Limb (tissue), 2 donors: ENCODE measurements around the gene FAM78B.
A peak's percentile ranks its signal among the peaks of the same experiment; 100 is the strongest.

Experiments used
- DNase-seq, 2 donors: peaks; one replicate each; pipeline ENCODE4 v3.0.0-alpha.2; 2016; ENCODE audit errors: extremely low spot score in 2 of 2

Gene FAM78B

DNA sequence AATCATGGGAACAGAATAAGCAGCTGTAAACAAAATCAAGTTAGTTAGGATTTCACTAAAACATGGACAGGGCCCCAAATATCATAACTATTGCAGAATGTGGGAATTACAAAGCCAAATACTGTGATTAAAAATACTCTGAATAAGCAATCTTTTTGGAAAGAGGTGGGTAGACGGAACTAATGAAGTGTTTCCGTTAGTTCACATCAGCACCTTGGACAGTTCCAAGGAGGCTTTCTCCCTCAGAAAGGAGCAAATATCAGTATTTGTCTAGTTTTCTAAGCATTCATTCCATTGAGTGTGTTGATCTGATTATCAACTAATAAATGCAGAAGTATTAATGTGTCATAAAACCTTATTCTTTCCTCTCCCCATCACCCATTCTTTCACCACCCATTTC lies 97.4 kb downstream of the FAM78B start:
- DNase-seq: peak in 1 of 2 donors; percentile 17

DNA sequence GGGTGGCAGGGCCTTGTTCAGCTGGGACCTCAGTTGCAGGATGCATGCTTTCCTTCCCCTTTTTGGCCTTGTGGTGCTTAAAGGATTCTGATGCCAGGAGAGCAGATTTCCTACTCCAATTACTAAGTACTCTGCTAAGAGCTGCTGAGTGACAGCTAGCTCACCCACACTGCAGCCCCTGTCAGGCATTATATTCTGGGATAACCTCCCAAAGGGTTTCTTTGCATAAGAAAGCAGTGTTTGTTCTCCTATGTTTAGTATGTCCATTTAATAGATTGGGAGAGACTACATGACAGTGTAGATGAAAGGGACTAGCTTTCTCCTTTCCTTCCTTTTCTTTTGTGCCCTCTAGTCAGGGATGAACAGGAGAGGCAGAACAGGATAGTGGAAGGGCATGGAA lies 100.7 kb downstream of the FAM78B start:
- no peak for DNase-seq

DNA sequence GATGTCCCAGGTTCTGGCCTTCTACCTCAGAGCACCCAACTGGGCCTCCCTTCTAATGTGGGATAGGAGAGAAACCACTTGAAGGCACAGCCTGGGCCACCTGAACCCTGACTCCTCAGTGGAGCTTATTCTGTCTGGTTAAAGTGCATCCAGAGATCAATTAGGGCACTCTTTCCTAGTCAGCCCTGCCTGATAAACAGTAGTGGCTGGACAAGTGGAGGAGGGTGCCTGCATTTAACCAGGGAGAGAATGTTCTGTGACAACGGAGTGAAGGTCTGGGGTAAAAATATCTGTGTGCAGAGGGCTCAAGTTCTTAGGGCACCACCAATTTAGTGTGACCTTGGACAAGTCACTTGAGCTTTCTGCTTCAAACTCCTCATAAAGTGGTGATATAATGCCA lies 101.8 kb downstream of the FAM78B start:
- DNase-seq: no peak

DNA sequence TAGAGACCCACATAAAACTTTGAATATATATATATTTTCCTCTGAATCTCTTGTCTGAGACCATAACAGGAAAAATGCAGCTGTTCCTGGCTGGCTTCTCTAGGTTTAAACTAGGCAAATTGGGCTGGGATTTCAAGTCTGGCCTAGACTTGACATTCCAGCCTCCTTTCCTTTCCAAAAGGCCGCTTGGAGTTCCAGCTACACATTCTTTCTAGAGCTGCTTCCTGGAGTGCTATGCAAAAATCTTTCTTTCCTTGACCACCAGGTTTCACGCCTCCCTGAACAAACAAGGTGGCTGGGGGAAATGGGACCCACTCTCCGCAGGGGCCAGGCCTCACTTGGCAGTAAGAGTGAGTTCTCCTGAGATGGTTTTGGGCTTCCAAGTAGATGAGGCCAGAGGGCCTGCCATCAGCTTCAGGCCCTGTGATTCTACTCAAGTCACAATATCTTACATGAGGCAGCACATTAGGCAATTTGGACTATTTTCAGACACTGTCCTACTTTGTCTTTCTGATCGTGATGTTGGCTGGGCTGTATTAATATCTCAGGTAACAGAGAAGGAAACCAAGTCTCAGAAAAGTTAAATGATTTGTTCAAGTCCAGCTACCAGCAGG lies 102.4 kb downstream of the FAM78B start:
- DNase-seq: peak in 1 of 2 donors; percentile 62

GRCh38 chr1:166063701-166064100 lies 103.1 kb downstream of the FAM78B start:
- DNase-seq: no peak

DNA sequence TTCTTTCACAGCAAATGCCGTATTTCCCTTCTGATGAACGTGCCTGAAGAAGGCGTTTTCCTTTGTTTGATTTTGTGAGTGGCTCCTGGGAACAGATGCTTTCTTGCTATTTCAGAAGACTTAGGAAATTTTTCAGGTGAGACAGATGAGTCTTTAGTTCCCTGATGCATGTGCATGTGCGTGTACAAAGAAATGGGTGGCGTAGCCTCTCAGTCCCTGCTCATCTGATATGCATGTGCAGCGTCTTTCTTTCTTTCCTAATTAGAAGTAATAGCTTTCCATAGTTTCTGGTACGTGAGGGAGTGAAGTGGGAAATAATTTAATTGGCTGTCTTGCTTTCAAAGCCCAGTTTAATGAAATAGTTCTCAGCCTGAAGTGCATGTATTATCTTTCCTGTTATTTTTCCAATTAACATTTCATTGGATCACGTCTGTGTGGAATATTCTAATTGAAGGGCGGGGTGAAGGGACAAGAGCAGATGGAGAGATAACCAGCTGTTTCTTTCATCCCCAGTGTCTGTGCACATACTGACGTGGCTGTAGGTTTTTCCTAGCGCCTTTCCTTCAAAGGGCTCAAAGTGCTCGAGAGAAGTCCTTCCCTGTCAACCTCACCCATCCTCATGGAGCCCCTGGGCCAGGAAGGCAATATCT lies 104.3 kb downstream of the FAM78B start:
- DNase-seq: no peak

- no peak for DNase-seq
Measured at GRCh38 chr1:166057650-166058049, 109.2 kb downstream of the FAM78B start.

DNA sequence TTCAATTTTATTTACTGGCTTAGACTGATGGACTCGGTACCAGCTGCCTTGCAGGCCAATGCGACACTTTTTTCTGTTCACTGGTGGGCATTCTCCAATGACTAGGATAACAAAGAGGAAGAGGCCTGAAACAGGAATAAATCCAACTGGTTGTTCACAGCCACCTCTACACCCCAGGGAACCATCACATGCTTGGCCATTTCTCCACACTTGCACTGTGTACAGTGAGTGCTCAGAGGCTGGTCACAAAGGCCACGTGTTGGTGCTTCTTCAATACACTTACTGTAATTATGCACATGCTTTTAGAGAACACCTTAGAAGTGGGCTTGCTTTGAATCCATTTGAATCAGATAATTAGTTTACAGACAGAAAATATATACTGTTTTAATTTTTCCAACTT lies 113.4 kb downstream of the FAM78B start:
- DNase-seq: no peak

DNA sequence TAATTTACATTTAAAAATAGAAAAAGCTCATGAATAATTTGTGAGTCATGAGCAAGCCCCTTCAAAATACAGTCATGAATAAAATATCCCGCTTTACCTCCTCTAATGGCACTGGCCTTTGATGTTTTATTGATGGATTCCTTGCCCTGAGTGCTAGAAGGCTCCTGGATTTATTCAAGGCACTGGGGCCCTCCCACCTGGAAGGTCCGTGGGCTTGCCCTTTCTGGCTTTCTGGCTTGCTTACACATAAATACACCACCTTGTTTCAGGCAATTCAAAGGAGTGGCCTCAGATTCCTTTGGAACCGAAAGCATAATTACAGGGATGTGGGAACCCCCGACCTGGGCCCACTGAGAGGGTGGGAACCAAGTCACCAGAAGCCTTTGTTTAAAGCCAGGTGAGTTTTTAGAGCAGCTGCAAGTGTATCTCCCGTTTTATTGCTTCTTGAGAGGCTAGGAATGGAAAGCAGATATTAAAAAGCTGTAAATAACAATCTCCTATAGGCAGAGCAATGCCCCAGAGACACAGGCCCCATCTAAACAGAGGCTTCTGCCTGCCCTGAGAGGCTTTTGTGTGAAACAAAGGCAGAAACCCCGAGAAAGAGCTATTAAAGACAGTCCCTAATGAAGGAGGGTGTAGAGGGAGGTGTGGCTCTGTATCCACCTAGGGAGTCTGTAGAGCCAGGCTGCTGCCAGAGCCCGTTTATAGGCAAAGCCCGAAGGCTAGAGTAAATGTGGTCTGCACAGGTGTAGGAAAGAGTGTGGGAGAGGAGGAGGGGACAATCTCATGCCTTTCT lies 126.4 kb downstream of the FAM78B start:
- no peak for DNase-seq

DNA sequence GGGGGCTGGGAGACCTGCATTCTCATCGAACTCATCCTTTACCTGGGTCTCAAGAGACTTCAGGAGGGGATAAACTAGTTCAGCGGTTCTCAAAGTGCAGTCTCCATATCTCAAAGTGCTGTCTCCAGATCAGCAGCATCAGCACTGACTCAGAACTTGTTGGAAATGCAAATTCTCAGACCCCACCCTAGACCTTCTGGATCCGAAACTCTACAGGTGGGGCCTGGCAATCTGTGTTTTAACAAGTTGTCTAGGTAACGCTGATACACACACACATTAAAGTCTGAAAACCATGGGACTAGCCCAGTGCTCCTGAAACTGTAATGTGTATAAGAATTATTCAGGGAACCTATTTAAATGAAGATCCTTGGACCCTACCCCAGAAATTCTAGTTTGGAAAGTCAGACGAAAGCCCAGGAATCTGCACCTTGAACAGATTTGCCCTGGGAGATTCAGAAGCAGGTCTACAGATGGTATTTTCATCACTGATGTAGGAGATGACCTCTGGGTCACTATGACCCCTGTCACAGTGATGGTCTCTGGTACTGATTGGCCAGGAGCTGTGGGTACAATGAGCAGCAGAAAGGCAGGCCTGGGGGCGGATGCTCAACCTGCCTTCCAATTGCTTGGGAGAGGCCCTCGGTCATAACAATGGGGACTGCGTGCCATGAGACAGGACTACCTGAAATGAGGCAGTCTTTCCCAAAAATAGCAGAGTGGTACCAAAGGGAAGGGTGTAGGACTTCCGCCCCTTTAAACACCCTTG lies 127.2 kb downstream of the FAM78B start:
- no peak for DNase-seq

DNA sequence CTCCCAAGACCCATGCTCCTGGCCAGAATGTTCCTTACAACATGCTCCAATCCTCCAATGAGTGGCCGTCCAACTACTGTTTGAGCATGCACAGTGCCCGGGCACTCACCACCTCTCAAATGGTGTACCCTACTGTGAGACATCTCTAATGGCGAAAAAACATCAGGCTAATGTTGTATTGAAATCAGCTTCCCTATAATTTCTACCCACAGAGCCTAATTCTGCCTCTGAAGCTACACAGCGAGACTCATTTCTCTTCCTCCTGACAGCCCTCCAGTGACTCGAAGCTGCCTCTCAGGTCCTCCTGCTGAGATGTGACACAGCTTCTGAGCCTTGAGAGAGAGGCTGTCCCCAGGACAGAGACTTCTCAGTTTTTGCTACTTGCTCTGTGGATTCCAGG lies 130.7 kb downstream of the FAM78B start:
- DNase-seq: no peak

- DNase-seq: peak; percentile 59 to 68
Measured at GRCh38 chr1:166032572-166033371, 134.0 kb downstream of the FAM78B start.

DNA sequence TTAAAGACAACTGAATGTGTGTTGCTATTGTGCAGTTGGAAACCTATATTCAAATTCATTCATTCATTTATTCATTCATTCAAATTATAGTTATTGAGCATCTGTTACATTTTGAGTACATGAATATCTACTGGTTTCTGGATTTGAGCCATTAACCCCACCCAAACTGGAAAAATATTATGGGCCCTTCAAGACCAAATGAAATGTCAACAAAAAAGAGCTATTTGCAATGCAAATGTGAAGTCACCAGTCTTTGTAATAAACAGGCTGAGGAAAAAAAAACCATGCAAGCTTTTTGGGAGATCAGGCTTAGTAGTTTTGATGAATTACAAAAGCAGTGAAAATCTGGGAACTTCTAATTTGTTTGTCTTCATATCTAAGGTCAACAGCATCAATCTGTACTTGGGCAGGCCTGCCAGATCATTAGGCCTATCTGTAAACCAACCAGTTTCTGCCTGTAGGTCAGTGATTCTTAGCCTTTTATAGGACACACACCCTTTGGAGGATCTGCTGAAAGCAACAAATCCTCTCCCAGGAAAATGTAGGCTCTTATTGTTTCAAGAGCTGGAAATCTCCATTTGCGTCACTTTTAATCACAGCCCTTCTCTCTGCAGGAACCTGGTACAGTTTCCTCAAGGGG lies 134.7 kb downstream of the FAM78B start:
- DNase-seq: no peak

DNA sequence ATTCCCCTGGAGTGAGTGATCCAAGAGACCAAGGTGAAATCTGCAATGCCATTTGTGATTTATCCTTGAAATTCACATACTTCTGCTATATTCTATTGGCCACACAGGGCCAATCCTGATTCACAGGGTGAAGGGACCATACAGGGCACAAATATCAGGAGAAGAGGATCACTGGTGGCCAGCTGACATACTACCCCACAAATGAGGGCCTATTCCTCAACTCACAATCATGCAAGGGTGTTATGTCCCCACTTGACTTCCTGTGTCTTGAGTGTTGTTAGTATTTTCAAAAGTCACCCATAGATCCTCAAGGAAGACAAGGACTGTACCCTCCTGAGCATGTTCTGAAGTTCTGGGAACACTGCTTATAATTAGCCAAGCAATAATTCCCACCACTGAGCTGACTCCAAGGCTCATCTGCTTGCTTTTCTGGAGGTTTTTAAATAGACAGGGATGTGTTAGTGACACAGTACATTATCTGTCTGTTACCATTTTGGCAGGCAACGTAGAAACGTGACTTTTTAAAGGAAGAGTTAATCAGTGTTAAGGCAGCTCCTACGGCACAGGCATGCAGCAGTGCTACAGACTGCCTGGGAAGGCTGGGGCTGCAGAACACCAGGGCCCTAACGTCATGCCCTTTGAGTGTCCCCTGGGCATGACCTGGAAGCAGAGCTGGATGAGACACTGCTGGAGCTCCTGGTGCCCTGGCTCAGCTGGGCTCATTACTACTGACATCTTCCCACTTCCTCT lies 137.4 kb downstream of the FAM78B start:
- DNase-seq: no peak

DNA sequence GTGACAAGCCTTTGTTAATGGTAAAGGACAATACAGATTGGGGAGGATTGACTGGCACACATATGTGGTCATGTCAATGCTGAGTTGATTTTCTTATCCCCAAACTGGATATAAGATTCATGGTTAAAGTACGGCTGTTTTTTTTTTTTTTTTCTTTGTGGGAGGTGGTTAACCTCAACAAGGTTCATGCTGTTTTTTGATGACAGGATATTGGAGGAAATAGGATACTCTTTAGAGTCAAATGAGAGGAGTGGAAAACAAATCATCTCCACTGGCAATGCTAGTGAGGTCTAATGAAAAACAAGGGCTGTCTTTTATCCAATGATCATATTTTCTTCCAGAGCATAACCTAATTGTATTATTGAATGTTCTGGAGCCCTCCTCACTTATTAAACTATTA lies 140.2 kb downstream of the FAM78B start:
- DNase-seq: no peak

- no peak for DNase-seq
Measured at GRCh38 chr1:166026143-166026542, 140.7 kb downstream of the FAM78B start.

GRCh38 chr1:166020210-166020609 lies 146.6 kb downstream of the FAM78B start:
- DNase-seq: no peak
